Mononuclear cell (primary cell): ENCODE measurements around the gene RPL10. TPM values are rescaled to one million over a fixed set of nuclear protein-coding genes. Genes with fewer than 3 reads are reported as not detected.

ENCODE experiments used
- H3K27me3 ChIP-seq: 2 replicates; pipeline ENCODE4 v1.6.0; 2011; ENCODE audit warnings: low read length, control low read depth; ENCODE audit not compliant: insufficient read depth
- H3K4me1 ChIP-seq: 2 replicates; pipeline ENCODE4 v1.5.1; 2011; ENCODE audit warnings: mild to moderate bottlenecking, low read length, control low read depth; ENCODE audit not compliant: insufficient read depth
- H3K4me3 ChIP-seq: 2 replicates; pipeline ENCODE4 v1.5.1; 2011; ENCODE audit warnings: mild to moderate bottlenecking, low read length, moderate library complexity
- H3K9me3 ChIP-seq: 2 replicates; pipeline ENCODE4 v1.5.1; 2011; ENCODE audit warnings: low read depth, mild to moderate bottlenecking, control low read depth, low read length
- total RNA-seq: library from RNA; depleted of rRNA; stranded (reverse); fragments of >200 nt; gene quantifications from one replicate; pipeline ENCODE4 v1.2.3, GENCODE V29; 2012

Gene RPL10
- total RNA-seq = 8,353 TPM

DNA sequence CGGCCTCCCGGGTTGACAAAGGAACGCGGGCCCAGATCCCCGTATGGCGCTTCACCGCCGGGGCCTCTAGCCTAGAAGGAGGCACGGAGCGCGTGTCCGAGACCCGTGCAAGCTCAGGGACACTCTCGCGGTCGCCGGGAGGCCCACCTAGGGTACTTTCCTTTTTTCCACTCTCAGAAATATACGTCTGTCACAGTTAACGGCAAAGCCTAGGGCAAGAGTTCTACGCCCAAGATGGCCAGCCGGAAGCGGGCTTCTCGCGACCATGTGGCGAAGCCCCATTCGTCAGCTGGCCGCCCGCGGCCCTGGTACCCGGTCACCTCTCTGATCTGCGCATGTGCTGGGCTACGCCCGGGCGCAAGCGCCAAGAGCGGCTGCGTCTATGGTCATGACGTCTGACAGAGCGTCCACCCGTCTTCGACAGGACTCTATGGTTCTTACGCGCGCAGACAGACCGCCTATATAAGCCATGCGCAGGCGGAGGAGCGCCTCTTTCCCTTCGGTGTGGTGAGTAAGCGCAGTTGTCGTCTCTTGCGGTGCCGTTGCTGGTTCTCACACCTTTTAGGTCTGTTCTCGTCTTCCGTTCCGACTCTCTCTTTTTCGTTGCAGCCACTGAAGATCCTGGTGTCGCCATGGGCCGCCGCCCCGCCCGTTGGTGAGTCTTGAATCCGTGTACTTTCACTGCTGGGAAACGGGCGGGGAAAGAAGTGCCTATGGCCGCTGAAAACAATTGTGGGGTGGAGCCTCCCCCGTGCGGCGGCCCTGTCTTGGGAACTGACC, at the start of gene RPL10:
RPL10 (plus strand) TSS at position 490 of the 780 bp plus-strand sequence; CDS start at position 633, 143 bp downstream.
- H3K9me3 ChIP-seq = no peaks in the 10 kb centered on the region
- H3K27me3 ChIP-seq = no peaks in the 10 kb centered on the region
- peaks cover 21% of the 10 kb centered on the region for H3K4me1 ChIP-seq
- H3K4me3 ChIP-seq = peak within 1 kb of the TSS; percentile 92

DNA sequence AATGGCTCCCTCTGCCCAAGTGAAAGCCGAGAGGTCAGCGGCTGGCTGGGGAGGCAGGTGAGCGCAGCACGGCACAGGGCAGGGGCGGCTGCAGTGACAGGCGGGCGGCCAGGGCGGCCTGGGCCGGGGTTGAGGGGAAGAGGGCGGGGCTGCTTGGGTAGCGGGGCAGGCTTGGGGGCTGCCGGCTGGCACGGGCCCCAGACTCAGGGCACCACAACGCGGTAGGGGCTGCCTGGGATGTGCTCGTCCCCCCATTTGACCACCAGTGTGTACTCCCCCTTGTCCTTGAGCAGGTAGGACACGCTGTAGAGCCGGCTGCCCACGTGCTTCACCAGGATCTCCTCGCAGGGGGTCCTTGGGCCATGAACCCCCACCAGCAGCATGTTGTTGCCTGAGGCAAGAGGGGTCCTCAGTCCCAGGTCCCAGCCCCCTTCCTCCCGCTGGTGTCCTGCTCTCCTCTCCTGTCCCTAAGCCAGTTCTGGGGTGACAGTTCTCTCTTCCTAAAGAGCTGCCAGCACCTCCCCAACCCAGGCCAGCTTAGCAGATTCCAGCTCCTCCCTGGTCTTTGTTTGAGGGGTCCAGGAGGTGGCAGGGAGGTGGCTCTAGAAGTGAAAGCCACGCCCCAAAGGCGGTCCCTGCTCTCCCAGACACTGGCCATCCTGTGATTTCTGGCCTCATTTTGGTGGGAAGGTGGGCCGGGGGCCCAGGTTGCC, 49.4 kb upstream of the RPL10 start:
- Histone ChIP-seq H3K9me3 (no peaks in the 10 kb centered on the region), H3K27me3 (no peaks in the 10 kb centered on the region), H3K4me3 (no peak overlapping the region), H3K4me1 (peaks cover 67% of the 10 kb centered on the region)

DNA sequence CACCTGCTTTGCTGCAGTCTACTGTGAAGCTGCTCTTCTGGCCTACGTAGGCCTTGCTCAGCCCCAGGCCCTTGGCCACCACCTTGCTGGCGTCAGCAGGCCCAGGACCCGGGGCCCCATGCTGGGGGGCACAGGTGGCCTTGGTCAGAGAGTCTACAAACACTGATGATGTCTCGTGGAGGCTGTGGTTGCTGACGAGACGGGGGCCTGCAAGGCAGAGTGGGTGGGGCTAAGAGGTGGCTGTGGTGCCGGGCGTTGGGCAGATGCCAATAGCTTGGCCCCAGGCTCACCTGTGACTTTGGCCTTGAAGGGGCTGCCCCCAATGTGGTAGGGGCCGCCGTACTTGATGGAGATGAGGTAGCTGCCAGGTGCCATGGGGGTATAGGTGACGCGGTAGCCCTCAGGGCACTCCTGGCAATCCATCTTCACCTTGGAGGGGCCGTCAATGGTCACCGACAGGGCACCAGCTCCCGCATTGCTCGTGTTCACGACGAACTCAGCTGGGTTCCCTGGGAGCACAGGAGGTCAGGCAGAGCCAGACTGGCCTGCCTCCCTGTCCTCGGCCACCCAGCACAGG, 48.7 kb upstream of the RPL10 start:
- H3K4me3 ChIP-seq = no peak overlapping the region
- H3K27me3 ChIP-seq = no peaks in the 10 kb centered on the region

DNA sequence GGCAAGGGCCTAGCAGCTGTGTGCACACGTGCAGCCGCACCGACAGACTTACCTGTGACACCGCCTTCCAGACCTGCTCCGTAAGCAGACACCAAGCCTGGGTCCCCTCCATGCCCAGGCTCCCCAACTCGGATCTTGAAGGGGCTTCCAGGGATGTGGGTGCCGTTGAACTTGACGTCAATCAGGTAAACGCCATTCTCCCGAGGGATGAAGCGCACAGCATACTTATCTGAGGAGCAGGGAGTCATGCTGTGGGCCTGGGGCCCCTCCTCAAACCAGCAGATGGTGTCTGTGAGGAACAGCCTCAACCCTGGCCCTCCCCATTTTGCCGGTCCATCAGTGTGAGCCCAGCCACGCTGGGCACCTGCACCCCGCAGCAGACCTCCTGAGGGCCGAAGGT, 48.2 kb upstream of the RPL10 start:
- Histone ChIP-seq H3K4me1 (peaks cover 73% of the 10 kb centered on the region), H3K27me3 (no peaks in the 10 kb centered on the region), H3K9me3 (no peaks in the 10 kb centered on the region), H3K4me3 (no peak overlapping the region)

More for the DNA sequence above, 48.7 kb upstream of the RPL10 start:
- Histone ChIP-seq H3K4me1 (peaks cover 73% of the 10 kb centered on the region), H3K9me3 (no peaks in the 10 kb centered on the region)

DNA sequence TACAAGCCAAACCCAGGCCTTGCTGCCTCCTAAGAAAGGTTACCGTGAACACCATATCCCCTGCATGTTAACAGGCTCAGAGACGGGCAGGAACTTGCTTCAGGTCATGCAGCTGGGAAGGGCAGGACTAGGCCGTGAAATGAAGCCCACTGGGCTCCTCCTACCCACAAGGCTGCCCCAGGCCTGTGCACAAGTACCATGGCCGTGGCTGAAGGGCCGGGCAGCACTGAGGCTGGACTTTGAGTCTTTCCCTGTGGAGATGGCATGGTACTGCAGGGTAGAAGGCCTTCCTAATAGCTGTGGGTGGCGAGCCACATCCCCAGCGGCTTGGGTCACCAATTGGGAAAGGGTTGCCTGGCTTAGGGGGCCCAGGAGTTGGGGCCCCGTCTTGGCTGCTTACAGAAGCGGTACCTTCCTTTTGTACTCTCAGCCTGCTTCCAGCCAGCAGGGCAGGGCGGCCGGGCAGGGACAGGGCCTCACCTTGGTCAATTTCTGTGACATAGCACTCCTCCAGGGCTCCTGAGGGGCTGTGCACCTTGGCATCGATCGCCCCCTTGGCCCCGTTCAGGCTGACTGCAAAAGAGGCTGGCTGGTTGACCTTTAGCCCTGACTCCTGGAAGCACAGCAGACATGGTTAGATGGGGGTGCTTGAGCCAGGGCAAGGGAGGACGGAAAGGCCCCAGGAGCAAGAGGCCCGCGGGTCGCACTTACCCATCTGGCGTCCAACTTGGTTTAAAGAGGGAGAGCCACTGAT, 47.6 kb upstream of the RPL10 start:
- Histone ChIP-seq H3K4me1 (peaks cover 73% of the 10 kb centered on the region), H3K4me3 (no peak overlapping the region), H3K27me3 (no peaks in the 10 kb centered on the region), H3K9me3 (no peaks in the 10 kb centered on the region)

DNA sequence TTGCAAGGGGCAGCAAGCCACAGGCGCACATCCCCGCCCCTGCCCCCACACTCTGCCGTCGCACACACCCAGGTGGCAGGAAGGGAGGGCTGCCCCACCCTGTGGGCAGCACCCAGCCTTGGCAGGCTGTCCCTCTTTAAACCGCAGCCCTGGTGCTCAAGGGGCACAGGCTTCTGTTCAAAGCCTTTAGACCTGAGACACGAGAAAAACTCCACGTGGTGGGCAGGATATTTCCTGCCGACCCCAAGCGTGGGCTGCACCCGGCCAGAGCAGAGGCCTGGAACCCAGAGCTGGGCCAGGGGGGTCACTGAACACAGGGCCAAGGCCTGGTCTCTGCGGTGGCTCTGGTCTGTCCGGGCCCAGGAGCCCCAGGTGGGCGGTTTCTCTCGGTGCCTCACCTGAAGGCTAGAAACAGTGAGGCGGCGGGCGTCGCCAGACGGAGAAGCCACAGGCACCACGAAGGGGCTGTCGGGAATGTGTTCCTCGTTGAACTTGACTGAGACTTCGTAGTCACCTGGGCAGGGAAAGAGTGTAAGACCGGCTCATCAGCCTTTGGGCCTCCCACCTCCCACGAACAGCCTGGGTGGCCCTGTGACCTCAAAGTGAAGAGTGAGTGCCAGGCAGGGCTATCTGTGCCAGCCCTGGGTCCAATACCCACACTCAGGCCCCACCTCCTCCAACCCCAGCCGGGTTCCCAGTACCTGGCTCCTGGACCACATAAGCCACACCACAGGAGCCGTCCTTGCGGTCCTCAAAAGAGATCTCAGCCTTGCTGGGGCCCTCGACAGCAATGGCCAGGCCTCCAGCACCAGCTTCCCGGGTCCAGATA, 46.8 kb upstream of the RPL10 start:
- H3K4me3 ChIP-seq = no peak overlapping the region
- H3K9me3 ChIP-seq = no peaks in the 10 kb centered on the region

DNA sequence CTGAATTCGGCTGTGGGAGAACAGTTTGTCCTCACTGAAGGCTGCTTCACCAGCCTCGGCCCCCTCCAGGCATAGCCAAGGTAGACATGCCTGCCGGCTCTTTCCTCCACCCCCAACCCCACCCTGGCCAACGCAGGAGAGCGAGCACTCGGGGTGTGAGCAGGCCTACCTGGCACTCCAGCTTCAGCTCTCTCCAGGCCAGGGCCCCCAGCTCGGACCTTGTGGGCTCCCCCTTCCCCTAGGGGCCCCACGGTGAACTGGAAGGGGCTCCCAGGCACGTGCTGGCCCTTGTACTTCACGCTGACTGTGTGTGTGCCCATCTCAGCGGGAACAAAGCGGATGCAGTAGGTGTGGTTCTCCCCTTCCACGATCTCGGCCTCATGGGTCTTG, 46.2 kb upstream of the RPL10 start:
- H3K27me3 ChIP-seq = no peaks in the 10 kb centered on the region
- no peak overlapping the region for H3K4me3 ChIP-seq
- no peaks in the 10 kb centered on the region for H3K9me3 ChIP-seq
- peaks cover 72% of the 10 kb centered on the region for H3K4me1 ChIP-seq

More for the DNA sequence above, 46.8 kb upstream of the RPL10 start:
- Histone ChIP-seq H3K27me3 (no peaks in the 10 kb centered on the region), H3K4me1 (peaks cover 73% of the 10 kb centered on the region)

DNA sequence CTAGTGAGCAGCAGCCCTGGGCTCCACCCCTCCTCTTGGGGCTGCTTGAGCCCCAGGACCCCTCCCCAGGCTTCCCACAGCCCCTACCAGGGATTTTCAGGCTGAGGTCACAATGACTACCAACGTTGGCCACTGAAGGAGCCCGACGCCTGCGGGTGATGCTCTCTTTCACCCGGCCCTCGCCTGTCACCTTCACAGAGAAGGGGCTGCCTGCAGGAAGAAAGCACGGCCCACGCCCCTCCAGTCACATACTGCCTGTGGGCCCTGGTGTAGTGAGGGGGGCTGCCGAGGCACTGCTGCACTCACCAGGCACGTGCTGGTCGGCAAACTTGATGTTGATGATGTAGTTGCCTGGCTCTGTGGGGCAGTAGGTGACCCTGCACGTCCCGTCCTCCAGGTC, 45.7 kb upstream of the RPL10 start:
- no peak overlapping the region for H3K4me3 ChIP-seq
- H3K4me1 ChIP-seq = peaks cover 67% of the 10 kb centered on the region
- no peaks in the 10 kb centered on the region for H3K9me3 ChIP-seq
- no peaks in the 10 kb centered on the region for H3K27me3 ChIP-seq

DNA sequence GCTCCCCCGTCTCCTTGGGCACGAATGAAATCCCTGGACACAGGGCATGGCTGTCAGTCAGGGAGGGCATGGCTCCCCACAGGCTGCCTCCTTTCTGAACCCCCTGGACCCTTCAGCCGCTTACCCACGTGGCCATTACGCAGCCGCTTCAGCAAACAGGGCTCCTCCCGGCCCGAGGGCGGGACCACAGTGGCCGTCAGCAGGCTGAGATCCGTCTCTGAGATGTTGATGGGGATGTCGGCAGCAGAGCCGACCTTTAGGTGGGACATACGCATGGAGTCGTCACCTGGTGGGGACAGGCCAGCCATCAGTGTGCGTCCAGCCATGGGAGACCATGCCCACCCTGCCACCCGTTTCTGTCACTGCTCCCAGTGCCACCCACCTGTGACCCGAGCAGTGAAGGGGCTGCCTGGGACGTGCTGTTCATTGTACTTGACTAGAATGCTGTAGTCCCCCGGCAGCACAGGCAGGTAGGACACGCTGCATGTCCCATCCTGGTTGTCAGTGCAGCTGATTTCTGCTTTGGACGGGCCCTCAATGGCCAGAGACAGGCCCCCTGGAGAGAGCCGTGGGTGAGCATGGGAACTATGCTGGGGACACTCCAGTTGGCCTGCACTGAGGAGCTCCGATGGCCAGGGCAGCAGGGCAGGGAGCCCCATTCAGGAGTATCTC, 44.9 kb upstream of the RPL10 start:
- Histone ChIP-seq H3K9me3 (no peaks in the 10 kb centered on the region), H3K4me1 (peaks cover 66% of the 10 kb centered on the region), H3K4me3 (no peak overlapping the region), H3K27me3 (no peaks in the 10 kb centered on the region)

DNA sequence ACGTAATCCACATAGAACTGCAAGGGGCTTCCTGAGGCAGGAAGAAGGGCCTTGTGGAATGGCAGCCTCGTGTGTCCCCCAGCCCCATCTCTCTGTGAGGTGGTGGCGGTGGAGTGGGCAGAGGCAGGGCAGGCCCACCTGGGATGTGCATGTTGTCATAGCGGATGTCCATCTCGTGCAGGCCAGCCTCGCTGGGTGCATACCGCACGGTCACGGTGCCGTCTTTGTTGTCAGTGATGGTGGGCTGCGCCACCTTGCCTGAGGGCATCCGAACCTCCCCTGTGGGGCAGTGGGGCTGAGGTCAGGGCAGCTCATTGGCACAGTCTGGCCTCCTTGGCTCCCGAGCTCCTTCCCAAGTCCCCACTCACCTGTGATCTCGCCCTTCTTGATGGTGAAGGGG, 44.2 kb upstream of the RPL10 start:
- Histone ChIP-seq H3K27me3 (no peaks in the 10 kb centered on the region), H3K9me3 (no peaks in the 10 kb centered on the region), H3K4me1 (peaks cover 59% of the 10 kb centered on the region), H3K4me3 (no peak overlapping the region)

DNA sequence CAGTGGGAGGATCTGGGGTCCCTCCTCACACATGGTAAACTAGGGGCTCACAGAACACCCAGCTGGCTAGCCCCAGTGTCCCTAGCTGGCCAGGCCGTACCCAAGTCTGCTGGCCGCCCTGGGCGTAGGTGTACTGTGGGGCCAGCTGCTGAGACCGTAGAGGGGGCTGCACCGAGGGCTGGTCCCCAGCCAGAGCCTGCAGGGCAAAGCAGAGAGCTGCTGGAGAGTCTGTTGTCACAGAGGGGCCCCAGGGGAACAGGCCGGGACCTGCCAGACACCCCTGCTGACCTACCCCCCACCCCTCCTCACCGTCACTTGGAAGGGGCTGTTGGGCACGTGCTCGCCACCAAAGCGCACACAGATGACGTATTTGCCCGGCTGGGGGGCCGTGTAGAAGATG, 43.7 kb upstream of the RPL10 start:
- Histone ChIP-seq H3K9me3 (no peaks in the 10 kb centered on the region), H3K4me3 (no peak overlapping the region), H3K27me3 (no peaks in the 10 kb centered on the region), H3K4me1 (peaks cover 54% of the 10 kb centered on the region)

DNA sequence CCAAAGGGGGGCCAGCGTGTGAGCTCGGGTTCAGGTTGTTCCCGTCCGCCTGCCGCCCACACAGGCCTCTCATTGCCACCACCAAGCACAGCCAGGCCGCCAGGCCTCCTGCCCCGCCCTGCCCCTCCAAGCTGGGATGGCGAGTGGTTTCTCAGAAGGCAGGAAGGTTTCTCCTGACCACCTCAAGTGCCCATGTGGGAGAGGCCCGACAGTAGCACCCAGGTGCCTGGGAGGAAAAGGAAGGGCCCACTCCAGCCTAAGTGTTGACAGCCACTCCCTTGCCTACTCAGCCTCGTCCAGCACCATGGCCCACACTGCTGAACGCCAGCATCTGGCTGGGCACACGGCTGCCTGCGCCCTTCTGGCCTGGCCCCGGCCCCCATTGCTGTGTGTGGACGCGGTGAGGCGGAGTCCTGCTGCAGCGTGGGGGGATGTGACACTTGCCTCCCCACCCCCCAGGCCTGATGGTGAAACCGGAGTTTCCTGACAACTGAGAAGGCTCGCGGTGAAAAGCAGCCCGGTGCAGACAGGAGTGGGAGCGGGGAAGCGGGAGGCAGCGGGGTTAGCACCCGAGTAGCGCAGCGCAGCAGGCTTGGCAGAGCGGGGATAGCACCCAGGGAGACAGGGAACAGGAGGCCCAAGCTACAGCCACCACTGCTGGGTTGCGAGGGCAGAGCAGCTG, 42.9 kb upstream of the RPL10 start:
- H3K27me3 ChIP-seq = no peaks in the 10 kb centered on the region
- H3K4me3 ChIP-seq = no peak overlapping the region
- no peaks in the 10 kb centered on the region for H3K9me3 ChIP-seq
- peaks cover 47% of the 10 kb centered on the region for H3K4me1 ChIP-seq

DNA sequence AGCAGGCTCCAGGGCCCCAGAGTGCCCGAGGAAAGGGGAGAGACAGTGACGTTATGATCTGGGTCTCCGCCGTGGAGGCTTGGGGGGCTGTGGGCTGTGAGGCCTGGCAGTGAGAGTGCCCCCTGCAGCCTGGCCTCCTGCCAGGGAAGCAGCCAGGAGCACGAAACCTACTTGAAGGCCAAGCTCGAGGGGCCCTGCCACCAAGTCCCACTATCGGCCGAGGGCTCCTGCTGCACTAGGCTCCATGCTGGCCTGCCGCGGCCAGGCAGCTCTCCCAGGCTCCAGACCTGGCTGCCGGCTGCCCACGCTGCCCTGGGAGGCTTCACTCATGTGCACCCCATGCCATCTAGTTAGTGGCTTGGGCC, 42.4 kb upstream of the RPL10 start:
- Histone ChIP-seq H3K4me3 (no peak overlapping the region), H3K27me3 (no peaks in the 10 kb centered on the region), H3K9me3 (no peaks in the 10 kb centered on the region), H3K4me1 (peaks cover 42% of the 10 kb centered on the region)
